ENCODE measurements around the gene C3orf18.
"Not testable (repeated sequence)": the region's sequence is repeated elsewhere in the genome, so short reads cannot be mapped to it uniquely, and the experiment has no call there.

The C3orf18 gene

GRCh38 chr3:50523279-50523811 lies 44.2 kb downstream of the C3orf18 start:
- no peak for DNase-seq (ENCODE audit: low read depth, low spot score)

GRCh38 chr3:50521572-50521971 lies 46.0 kb downstream of the C3orf18 start:
- no peak for DNase-seq (ENCODE audit: low read depth, low spot score)

GRCh38 chr3:50520849-50521248 lies 46.7 kb downstream of the C3orf18 start:
- no peak for DNase-seq (ENCODE audit: low read depth, low spot score)

- DNase-seq (ENCODE audit: low read depth, low spot score): peak; percentile 64
Measured at GRCh38 chr3:50519471-50520089, 48.0 kb downstream of the C3orf18 start.

DNA sequence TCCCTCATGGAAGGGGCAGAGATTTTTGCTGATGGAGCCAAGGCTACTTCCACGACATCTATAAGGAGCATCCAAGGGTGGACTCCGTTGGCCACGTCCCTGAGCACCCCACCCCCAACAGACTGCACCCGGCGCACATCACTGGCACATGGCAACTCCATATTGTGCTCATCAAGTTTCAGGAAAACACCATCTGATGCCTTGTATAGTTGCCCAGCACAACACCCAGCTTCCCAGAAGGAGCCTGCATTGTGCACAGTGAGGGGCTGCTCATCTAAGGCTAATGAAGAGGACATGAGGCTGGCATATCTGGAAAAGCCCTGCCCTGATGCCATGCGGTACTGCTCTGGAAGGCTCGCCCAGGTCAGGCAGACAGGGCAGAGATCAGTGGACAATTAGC lies 49.1 kb downstream of the C3orf18 start:
- DNase-seq (ENCODE audit: low read depth, low spot score): no peak

DNA sequence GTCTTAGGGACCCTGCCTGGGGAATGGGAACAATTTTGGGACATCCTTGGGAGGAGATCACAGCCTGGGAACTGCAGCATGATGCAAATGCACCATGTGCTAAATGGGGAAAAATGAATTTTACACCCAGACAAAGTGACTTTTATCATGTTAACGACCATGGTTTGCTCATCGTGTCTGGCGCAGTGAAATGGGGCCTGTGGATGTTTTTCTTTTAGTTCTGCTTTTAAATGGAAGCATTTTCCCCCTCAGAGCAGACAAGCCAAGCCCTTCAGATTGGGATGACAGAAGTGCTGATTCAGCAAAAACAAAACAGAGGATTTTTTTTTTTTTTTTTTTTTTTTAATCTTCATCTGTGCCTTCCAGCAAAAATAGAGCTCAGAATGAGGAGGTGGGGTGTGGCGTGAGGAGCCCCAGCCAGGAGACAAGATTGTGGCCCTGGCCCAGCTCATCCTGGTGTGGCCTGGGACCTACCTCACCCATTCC lies 49.8 kb downstream of the C3orf18 start:
- no peak for DNase-seq (ENCODE audit: low read depth, low spot score)

DNA sequence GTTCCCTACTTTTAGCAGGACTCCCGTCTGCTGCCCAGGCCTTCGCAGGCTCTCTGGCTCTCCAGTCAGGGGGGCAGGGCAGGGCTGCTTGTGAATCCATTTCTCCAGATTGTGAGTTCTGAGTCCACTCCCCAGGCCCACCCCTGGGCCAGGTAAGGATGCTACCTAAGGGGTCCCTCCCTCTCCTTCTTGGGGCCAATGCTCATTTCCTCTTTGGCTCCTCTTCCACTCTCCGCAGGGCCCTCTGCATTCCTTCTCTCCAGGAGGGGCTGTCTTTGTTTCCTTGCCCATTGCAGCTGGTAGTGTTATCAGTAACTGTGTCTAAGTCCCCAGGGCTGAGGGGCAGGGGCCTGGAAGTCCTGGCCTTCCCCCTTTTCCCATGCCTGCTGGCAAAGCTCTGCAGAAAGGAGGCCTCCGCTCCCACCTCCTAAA lies 51.1 kb downstream of the C3orf18 start:
- peak; percentile 77 for DNase-seq (ENCODE audit: low read depth, low spot score)

- DNase-seq (ENCODE audit: low read depth, low spot score): peak; percentile 71
Measured at GRCh38 chr3:50515565-50516439, 51.7 kb downstream of the C3orf18 start.

GRCh38 chr3:50512908-50513307 lies 54.6 kb downstream of the C3orf18 start:
- DNase-seq (ENCODE audit: low read depth, low spot score): not testable (repeated sequence)

- no peak for DNase-seq (ENCODE audit: low read depth, low spot score)
Measured at GRCh38 chr3:50512131-50512530, 55.4 kb downstream of the C3orf18 start.

DNA sequence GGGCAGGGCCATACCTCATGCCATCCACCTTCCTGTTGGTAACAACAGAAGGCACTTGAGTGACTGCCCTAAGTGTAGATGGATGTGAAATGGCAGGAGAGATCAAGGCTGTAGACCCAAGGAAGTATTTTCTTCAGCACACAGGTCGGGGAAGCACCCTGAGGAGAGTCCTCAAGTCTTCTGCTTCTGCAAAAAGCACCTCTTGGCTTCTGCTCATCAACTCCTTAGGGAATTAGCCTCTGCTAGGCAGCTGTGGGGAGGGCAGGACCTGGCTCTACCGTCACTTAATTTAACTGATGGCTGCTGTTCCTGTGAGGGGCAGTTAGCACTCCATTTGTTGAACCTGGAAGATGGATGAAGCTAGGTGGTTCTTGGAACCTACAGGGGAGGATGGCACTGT lies 57.2 kb downstream of the C3orf18 start:
- DNase-seq (ENCODE audit: low read depth, low spot score): no peak

- no peak for DNase-seq (ENCODE audit: low read depth, low spot score)
Measured at GRCh38 chr3:50509715-50510114, 57.8 kb downstream of the C3orf18 start.

- DNase-seq (ENCODE audit: low read depth, low spot score): no peak
Measured at GRCh38 chr3:50508821-50509220, 58.7 kb downstream of the C3orf18 start.
